ENCODE measurements around the gene MINAR1. TPM values are rescaled to one million over a fixed set of nuclear protein-coding genes. Genes with fewer than 3 reads are reported as not detected.

Gene MINAR1
- polyA plus RNA-seq, 1 donor (not counting 4 experiments of a cell fraction or from before 2014, with no cell fraction given) = 0.13 TPM

DNA sequence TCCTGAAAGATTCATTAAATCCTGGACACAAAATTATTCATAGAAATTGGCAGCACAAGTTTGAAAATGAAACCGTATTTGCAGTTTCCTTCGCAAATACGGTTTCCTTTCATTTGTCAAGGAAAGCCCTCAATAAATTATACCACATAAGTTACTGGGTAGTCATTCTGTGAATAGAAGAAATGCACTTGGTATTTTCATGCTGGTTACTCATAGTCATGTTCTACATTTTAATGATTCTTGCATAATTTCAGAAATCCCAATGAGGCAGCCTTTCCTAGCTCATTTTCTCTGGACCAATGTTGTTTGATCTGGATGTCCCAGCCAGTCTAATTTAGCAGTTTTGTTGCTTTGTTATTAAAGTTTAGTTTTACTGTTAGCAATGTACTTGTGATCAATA lies 43.2 kb downstream of the MINAR1 start:
- Histone ChIP-seq H4K20me1 (ENCODE audit: control insufficient read depth, extremely low read depth, insufficient read depth, low read length) (no peaks in the 10 kb centered on the region), H3K27me3 (ENCODE audit: control insufficient read depth, extremely low read depth, insufficient read depth, low read length) (no peaks in the 10 kb centered on the region), H3K27ac (ENCODE audit: control insufficient read depth, insufficient read depth, low read length) (no peak overlapping the region), H3K9me3 (ENCODE audit: control insufficient read depth, low read depth, low read length) (no peaks in the 10 kb centered on the region), H3K4me2 (ENCODE audit: control insufficient read depth, extremely low read depth, insufficient read depth, low read depth, low read length) (no peak overlapping the region), H2AFZ (ENCODE audit: control insufficient read depth, low read length) (no peak overlapping the region), H3K79me2 (ENCODE audit: control insufficient read depth, insufficient read depth, low read length) (no peaks in the 10 kb centered on the region), H3K4me3 (ENCODE audit: control insufficient read depth in 2 of 3, extremely low read depth in 1 of 3, insufficient read depth in 2 of 3, low read depth in 1 of 3, low read length in 3 of 3) (no peak overlapping the region), H3K9me1 (ENCODE audit: control insufficient read depth, extremely low read depth, insufficient read depth, low read length) (no peaks in the 10 kb centered on the region), H3K4me1 (ENCODE audit: control insufficient read depth, extremely low read depth, insufficient read depth, low read length) (no peaks in the 10 kb centered on the region), H3K36me3 (ENCODE audit: control insufficient read depth in 2 of 2, extremely low read depth in 1 of 2, insufficient read depth in 2 of 2, low read length in 2 of 2) (no peaks in the 10 kb centered on the region), H3K9ac (ENCODE audit: control insufficient read depth, extremely low read depth, insufficient read depth, low read length) (no peak overlapping the region)
- no peak for FAIRE-seq
- dilution Hi-C loops (cut with MboI; ENCODE audit: extremely low pct_ligation_motif_present, low sequenced_read_pairs) = no loop called here
- TF ChIP-seq EZH2 (IDR thresholded peaks at IDR 0.05; ENCODE audit: low read length) = no peak
- TF ChIP-seq, protein P1, sequence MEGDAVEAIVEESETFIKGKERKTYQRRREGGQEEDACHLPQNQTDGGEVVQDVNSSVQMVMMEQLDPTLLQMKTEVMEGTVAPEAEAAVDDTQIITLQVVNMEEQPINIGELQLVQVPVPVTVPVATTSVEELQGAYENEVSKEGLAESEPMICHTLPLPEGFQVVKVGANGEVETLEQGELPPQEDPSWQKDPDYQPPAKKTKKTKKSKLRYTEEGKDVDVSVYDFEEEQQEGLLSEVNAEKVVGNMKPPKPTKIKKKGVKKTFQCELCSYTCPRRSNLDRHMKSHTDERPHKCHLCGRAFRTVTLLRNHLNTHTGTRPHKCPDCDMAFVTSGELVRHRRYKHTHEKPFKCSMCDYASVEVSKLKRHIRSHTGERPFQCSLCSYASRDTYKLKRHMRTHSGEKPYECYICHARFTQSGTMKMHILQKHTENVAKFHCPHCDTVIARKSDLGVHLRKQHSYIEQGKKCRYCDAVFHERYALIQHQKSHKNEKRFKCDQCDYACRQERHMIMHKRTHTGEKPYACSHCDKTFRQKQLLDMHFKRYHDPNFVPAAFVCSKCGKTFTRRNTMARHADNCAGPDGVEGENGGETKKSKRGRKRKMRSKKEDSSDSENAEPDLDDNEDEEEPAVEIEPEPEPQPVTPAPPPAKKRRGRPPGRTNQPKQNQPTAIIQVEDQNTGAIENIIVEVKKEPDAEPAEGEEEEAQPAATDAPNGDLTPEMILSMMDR (optimal IDR thresholded peaks at IDR 0.05 in 1 of 3, IDR thresholded peaks at IDR 0.05 in 1 of 3, conservative IDR thresholded peaks at IDR 0.05 in 1 of 3; ENCODE audit: extremely low read depth in 1 of 3, insufficient read depth in 2 of 3, low read length in 3 of 3) = no peak
- DNase-seq (ENCODE audit: low read depth, low spot score) = no peak

DNA sequence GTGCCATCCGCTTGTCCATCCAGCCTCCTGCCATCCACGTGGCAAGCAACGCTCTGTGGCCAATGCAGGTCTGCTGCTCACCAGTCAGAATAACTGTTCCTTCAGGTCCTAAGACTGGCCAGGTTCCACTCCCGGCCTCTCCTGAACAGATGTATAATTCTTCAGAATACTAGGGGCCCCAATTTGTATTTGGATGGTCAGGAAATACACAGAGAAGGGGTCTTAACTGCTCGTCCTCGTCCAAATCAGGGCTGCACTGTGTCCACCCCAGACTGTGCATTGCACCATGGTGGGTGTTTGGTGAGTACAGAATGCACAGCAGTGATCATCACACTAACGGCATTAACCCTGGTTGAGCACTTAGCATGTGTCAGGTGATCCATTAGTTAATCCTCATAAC lies 46.0 kb downstream of the MINAR1 start:
- no peak overlapping the region for H3K4me3 ChIP-seq (ENCODE audit: control insufficient read depth in 2 of 3, extremely low read depth in 1 of 3, insufficient read depth in 2 of 3, low read depth in 1 of 3, low read length in 3 of 3)
- no peak overlapping the region for H3K9ac ChIP-seq (ENCODE audit: control insufficient read depth, extremely low read depth, insufficient read depth, low read length)
- H3K9me3 ChIP-seq (ENCODE audit: control insufficient read depth, low read depth, low read length) = no peaks in the 10 kb centered on the region
- no peaks in the 10 kb centered on the region for H3K4me1 ChIP-seq (ENCODE audit: control insufficient read depth, extremely low read depth, insufficient read depth, low read length)
- H3K4me2 ChIP-seq (ENCODE audit: control insufficient read depth, extremely low read depth, insufficient read depth, low read depth, low read length) = no peak overlapping the region
- no peak for FAIRE-seq
- H4K20me1 ChIP-seq (ENCODE audit: control insufficient read depth, extremely low read depth, insufficient read depth, low read length) = no peaks in the 10 kb centered on the region
- no peaks in the 10 kb centered on the region for H3K27me3 ChIP-seq (ENCODE audit: control insufficient read depth, extremely low read depth, insufficient read depth, low read length)
- no peaks in the 10 kb centered on the region for H3K79me2 ChIP-seq (ENCODE audit: control insufficient read depth, insufficient read depth, low read length)
- dilution Hi-C loops (cut with MboI; ENCODE audit: extremely low pct_ligation_motif_present, low sequenced_read_pairs) = no loop called here
- no peak overlapping the region for H2AFZ ChIP-seq (ENCODE audit: control insufficient read depth, low read length)
- H3K27ac ChIP-seq (ENCODE audit: control insufficient read depth, insufficient read depth, low read length) = no peak overlapping the region
- H3K36me3 ChIP-seq (ENCODE audit: control insufficient read depth in 2 of 2, extremely low read depth in 1 of 2, insufficient read depth in 2 of 2, low read length in 2 of 2) = no peaks in the 10 kb centered on the region
- no peak for DNase-seq (ENCODE audit: low read depth, low spot score)
- no peaks in the 10 kb centered on the region for H3K9me1 ChIP-seq (ENCODE audit: control insufficient read depth, extremely low read depth, insufficient read depth, low read length)
- no peak for TF ChIP-seq EZH2 (IDR thresholded peaks at IDR 0.05; ENCODE audit: low read length)
- TF ChIP-seq, protein P1 (optimal IDR thresholded peaks at IDR 0.05 in 1 of 3, IDR thresholded peaks at IDR 0.05 in 1 of 3, conservative IDR thresholded peaks at IDR 0.05 in 1 of 3; ENCODE audit: extremely low read depth in 1 of 3, insufficient read depth in 2 of 3, low read length in 3 of 3) = no peak
